HepG2 (cell line): ENCODE data around the gene CMIP. TPM values are rescaled to one million over a fixed set of nuclear protein-coding genes. Genes with fewer than 3 reads are reported as not detected.
A peak's percentile ranks its signal among the peaks of the same experiment; 100 is the strongest.

ENCODE experiments used
- DR1 ChIP-seq: sonication (generic); formaldehyde crosslinking; IDR thresholded peaks from 2 replicates; pipeline ENCODE4 v1.8.0; 2021; ENCODE audit warnings: mild to moderate bottlenecking, missing genetic modification reagents, inconsistent platforms
- ELF3 ChIP-seq: IDR thresholded peaks from 2 replicates; pipeline ENCODE4 v1.6.1; 2016; ENCODE audit warnings: missing genetic modification reagents, missing compliant biosample characterization
- EP300 ChIP-seq, 3 experiments: sonication (generic) in 1 of 3; formaldehyde crosslinking in 1 of 3; IDR thresholded peaks; 2 replicates each; pipeline versions ENCODE4 v1.5.1 to v1.6.1; 2011 to 2020; ENCODE audit warnings: low read depth in 2 of 3, low read length in 2 of 3, borderline replicate concordance in 1 of 3, improper control_type of control experiment in 1 of 3, mild to moderate bottlenecking in 1 of 3, missing genetic modification reagents in 1 of 3, moderate library complexity in 1 of 3
- FOSL1 ChIP-seq: sonication (generic); formaldehyde crosslinking; IDR thresholded peaks from 2 replicates; pipeline ENCODE4 v1.9.0; 2021; ENCODE audit warnings: missing genetic modification reagents, borderline replicate concordance
- JDP2 ChIP-seq: sonication (generic); formaldehyde crosslinking; IDR thresholded peaks from 2 replicates; pipeline ENCODE4 v1.8.1; 2022; ENCODE audit warnings: missing genetic modification reagents, borderline replicate concordance
- PCBP1 ChIP-seq: fragments of 200-400 bp; formaldehyde crosslinking; IDR thresholded peaks from 2 replicates; pipeline ENCODE4 v1.6.1; 2017; ENCODE audit warnings: mild to moderate bottlenecking, low read depth, low read length, borderline replicate concordance
- REPIN1 ChIP-seq: sonication (generic); formaldehyde crosslinking; IDR thresholded peaks from 2 replicates; pipeline ENCODE4 v1.8.0; 2022; ENCODE audit warnings: missing genetic modification reagents, low read depth, mild to moderate bottlenecking, borderline replicate concordance
- SMARCC2 ChIP-seq: fragments of 450-650 bp; IDR thresholded peaks from 2 replicates; pipeline ENCODE4 v1.6.1; 2017; ENCODE audit warnings: antibody characterized with exemption, mild to moderate bottlenecking
- ZBTB21 ChIP-seq: sonication (generic); formaldehyde crosslinking; IDR thresholded peaks from 2 replicates; pipeline ENCODE4 v1.4.0; 2020; ENCODE audit warnings: missing genetic modification reagents
- ZFAT ChIP-seq: sonication (generic); formaldehyde crosslinking; conservative IDR thresholded peaks from 2 replicates; pipeline ENCODE4 v1.8.1; 2023; ENCODE audit warnings: missing genetic modification reagents, inconsistent platforms
- ZNF350 ChIP-seq: sonication (generic); formaldehyde crosslinking; IDR thresholded peaks from 2 replicates; pipeline ENCODE4 v1.4.0; 2020; ENCODE audit warnings: mild to moderate bottlenecking, low read depth, missing genetic modification reagents, borderline replicate concordance
- ZNF383 ChIP-seq: sonication (generic); formaldehyde crosslinking; IDR thresholded peaks from 2 replicates; pipeline ENCODE4 v1.4.0; 2020; ENCODE audit warnings: missing genetic modification reagents, mild to moderate bottlenecking, borderline replicate concordance
- ZNF44 ChIP-seq: sonication (generic); formaldehyde crosslinking; IDR thresholded peaks from 2 replicates; pipeline ENCODE4 v1.5.1; 2020; ENCODE audit warnings: mild to moderate bottlenecking, missing genetic modification reagents
- ZNF547 ChIP-seq: sonication (generic); formaldehyde crosslinking; IDR thresholded peaks from 2 replicates; pipeline ENCODE4 v1.5.1; 2020; ENCODE audit warnings: mild to moderate bottlenecking, missing genetic modification reagents
- polyA plus RNA-seq, 8 experiments: library from polyadenylated mRNA; depleted of rRNA in 3 of 8; stranded (reverse) in 7 of 8; unstranded in 1 of 8; fragments of >200 nt; fragmentation: Illumina TruSeq in 4 of 8; extraction: Trizol in 4 of 8; gene quantifications; 2 replicates each; pipeline versions ENCODE4 v1.2.1 to v1.2.3, GENCODE V29; 2011 to 2016; ENCODE audit warnings: low read depth in 4 of 8, missing spikeins in 1 of 8, mixed read lengths in 1 of 8; ENCODE audit not compliant: insufficient read depth in 1 of 8
- total RNA-seq, 5 experiments: library from RNA; depleted of rRNA; stranded (reverse); fragments of >200 nt; fragmentation: Illumina TruSeq; extraction: Trizol; gene quantifications; 2 replicates each; pipeline ENCODE4 v1.2.3, GENCODE V29; 2016; ENCODE audit warnings: low read depth in 1 of 5
- TF ChIP-seq, protein P1 (sequence below): sonication (generic); formaldehyde crosslinking; IDR thresholded peaks from 2 replicates; pipeline ENCODE4 v1.4.0; 2020; ENCODE audit warnings: mild to moderate bottlenecking, low read depth, missing genetic modification reagents
- TF ChIP-seq, protein P2 (sequence below): sonication (generic); formaldehyde crosslinking; IDR thresholded peaks from 2 replicates; pipeline ENCODE4 v1.5.1; 2020; ENCODE audit warnings: mild to moderate bottlenecking, missing genetic modification reagents, moderate library complexity
- TF ChIP-seq, protein P3 (sequence below): sonication (generic); formaldehyde crosslinking; IDR thresholded peaks from 2 replicates; pipeline ENCODE4 v1.9.0; 2021; ENCODE audit warnings: missing genetic modification reagents, borderline replicate concordance
- TF ChIP-seq, protein P4 (sequence below): sonication (generic); formaldehyde crosslinking; IDR thresholded peaks from 2 replicates; pipeline ENCODE4 v1.4.0; 2020; ENCODE audit warnings: missing genetic modification reagents, borderline replicate concordance
- TF ChIP-seq, protein P5 (sequence below): sonication (generic); formaldehyde crosslinking; IDR thresholded peaks from 2 replicates; pipeline ENCODE4 v1.4.0; 2020; ENCODE audit warnings: mild to moderate bottlenecking, missing genetic modification reagents

CMIP gene
- total and polyA plus RNA-seq, 2 of the 13 experiments (the other 11 are each of a cell fraction or from before 2014, with no cell fraction given) = 10.9 to 18.1 TPM

DNA sequence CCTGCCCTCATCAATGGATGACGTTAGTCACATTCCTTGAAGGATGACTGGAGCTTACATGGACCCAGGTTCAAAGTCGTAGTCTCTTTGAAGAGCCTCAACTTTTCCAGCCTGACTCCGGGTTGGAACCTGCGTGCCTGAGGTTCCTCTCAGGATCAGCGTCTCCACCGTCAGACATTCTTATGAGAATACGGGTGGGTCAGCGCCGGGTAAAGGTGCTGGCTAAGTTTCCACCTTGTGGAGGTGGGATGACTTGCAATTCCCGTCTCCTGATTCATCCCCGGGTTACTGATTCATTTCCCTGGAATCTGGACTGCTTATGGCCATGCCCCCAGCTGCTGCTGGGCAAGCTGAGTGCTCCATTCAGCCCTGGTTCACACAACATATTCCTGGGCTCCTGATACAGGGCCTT lies 38.9 kb upstream of the CMIP start (continued):
- TF ChIP-seq FOSL1 (CRISPR knock-in tag) = peak; percentile 75; the same call in 1 of the 2 replicates
- 0 out of 2 replicates have a peak, but pooled peaks have one; percentile 26 for TF ChIP-seq ELF3 (CRISPR knock-in tag)
- TF ChIP-seq, protein P1, sequence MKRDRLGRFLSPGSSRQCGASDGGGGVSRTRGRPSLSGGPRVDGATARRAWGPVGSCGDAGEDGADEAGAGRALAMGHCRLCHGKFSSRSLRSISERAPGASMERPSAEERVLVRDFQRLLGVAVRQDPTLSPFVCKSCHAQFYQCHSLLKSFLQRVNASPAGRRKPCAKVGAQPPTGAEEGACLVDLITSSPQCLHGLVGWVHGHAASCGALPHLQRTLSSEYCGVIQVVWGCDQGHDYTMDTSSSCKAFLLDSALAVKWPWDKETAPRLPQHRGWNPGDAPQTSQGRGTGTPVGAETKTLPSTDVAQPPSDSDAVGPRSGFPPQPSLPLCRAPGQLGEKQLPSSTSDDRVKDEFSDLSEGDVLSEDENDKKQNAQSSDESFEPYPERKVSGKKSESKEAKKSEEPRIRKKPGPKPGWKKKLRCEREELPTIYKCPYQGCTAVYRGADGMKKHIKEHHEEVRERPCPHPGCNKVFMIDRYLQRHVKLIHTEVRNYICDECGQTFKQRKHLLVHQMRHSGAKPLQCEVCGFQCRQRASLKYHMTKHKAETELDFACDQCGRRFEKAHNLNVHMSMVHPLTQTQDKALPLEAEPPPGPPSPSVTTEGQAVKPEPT (CRISPR knock-in tag) = no peak
- TF ChIP-seq SMARCC2 = no peak
- peak; percentile 42 to 61; a peak in 2 of 4 replicates for TF ChIP-seq EP300 (IDR thresholded peaks at IDR 0.05; ENCODE audit: low read depth in 2 of 2, low read length in 2 of 2)
- no peak for TF ChIP-seq EP300 (CRISPR knock-in tag; IDR thresholded peaks at IDR 0.05; ENCODE audit: borderline replicate concordance)
- no peak for TF ChIP-seq PCBP1
- no peak for TF ChIP-seq ZNF350 (CRISPR knock-in tag)
- no peak for TF ChIP-seq DR1 (CRISPR knock-in tag)
- TF ChIP-seq, protein P2, sequence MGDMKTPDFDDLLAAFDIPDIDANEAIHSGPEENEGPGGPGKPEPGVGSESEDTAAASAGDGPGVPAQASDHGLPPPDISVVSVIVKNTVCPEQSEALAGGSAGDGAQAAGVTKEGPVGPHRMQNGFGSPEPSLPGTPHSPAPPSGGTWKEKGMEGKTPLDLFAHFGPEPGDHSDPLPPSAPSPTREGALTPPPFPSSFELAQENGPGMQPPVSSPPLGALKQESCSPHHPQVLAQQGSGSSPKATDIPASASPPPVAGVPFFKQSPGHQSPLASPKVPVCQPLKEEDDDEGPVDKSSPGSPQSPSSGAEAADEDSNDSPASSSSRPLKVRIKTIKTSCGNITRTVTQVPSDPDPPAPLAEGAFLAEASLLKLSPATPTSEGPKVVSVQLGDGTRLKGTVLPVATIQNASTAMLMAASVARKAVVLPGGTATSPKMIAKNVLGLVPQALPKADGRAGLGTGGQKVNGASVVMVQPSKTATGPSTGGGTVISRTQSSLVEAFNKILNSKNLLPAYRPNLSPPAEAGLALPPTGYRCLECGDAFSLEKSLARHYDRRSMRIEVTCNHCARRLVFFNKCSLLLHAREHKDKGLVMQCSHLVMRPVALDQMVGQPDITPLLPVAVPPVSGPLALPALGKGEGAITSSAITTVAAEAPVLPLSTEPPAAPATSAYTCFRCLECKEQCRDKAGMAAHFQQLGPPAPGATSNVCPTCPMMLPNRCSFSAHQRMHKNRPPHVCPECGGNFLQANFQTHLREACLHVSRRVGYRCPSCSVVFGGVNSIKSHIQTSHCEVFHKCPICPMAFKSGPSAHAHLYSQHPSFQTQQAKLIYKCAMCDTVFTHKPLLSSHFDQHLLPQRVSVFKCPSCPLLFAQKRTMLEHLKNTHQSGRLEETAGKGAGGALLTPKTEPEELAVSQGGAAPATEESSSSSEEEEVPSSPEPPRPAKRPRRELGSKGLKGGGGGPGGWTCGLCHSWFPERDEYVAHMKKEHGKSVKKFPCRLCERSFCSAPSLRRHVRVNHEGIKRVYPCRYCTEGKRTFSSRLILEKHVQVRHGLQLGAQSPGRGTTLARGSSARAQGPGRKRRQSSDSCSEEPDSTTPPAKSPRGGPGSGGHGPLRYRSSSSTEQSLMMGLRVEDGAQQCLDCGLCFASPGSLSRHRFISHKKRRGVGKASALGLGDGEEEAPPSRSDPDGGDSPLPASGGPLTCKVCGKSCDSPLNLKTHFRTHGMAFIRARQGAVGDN (CRISPR knock-in tag) = no peak
- no peak for TF ChIP-seq ZNF44 (CRISPR knock-in tag)
- TF ChIP-seq ZNF547 (CRISPR knock-in tag) = 0 out of 2 replicates have a peak, but pooled peaks have one; percentile 19
- TF ChIP-seq ZBTB21 (CRISPR knock-in tag) = no peak
- TF ChIP-seq ZFAT (CRISPR knock-in tag) = no peak
- TF ChIP-seq, protein P3, sequence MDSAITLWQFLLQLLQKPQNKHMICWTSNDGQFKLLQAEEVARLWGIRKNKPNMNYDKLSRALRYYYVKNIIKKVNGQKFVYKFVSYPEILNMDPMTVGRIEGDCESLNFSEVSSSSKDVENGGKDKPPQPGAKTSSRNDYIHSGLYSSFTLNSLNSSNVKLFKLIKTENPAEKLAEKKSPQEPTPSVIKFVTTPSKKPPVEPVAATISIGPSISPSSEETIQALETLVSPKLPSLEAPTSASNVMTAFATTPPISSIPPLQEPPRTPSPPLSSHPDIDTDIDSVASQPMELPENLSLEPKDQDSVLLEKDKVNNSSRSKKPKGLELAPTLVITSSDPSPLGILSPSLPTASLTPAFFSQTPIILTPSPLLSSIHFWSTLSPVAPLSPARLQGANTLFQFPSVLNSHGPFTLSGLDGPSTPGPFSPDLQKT (CRISPR knock-in tag) = no peak
- TF ChIP-seq, protein P4, sequence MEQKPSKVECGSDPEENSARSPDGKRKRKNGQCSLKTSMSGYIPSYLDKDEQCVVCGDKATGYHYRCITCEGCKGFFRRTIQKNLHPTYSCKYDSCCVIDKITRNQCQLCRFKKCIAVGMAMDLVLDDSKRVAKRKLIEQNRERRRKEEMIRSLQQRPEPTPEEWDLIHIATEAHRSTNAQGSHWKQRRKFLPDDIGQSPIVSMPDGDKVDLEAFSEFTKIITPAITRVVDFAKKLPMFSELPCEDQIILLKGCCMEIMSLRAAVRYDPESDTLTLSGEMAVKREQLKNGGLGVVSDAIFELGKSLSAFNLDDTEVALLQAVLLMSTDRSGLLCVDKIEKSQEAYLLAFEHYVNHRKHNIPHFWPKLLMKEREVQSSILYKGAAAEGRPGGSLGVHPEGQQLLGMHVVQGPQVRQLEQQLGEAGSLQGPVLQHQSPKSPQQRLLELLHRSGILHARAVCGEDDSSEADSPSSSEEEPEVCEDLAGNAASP (CRISPR knock-in tag) = 0 out of 2 replicates have a peak, but pooled peaks have one; percentile 45
- TF ChIP-seq ZNF383 (CRISPR knock-in tag) = no peak
- TF ChIP-seq JDP2 (CRISPR knock-in tag) = no peak
- TF ChIP-seq REPIN1 (CRISPR knock-in tag) = no peak
- TF ChIP-seq, protein P5, sequence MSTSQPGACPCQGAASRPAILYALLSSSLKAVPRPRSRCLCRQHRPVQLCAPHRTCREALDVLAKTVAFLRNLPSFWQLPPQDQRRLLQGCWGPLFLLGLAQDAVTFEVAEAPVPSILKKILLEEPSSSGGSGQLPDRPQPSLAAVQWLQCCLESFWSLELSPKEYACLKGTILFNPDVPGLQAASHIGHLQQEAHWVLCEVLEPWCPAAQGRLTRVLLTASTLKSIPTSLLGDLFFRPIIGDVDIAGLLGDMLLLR (CRISPR knock-in tag) = no peak
